Activated T-cell treated with anti-CD3 and anti-CD28 coated beads, Interleukin-2, amount 50 U/mL, for 4 hours (primary cell): Measurements from ENCODE around the gene CTTN. TPM values are rescaled to one million over a fixed set of nuclear protein-coding genes. Genes with fewer than 3 reads are reported as not detected.
"Not testable (repeated sequence)": the region's sequence is repeated elsewhere in the genome, so short reads cannot be mapped to it uniquely, and the experiment has no call there.

Source experiments
- ATAC-seq, 2 donors: fragments of 200-7000 bp; cut with Tn5 transposase; one replicate each; pipeline ENCODE4 v1.10.0; 2021
- DNase-seq: peaks from one replicate; pipeline ENCODE4 v3.0.0-alpha.2; 2020
- H3K27me3 Mint-ChIP-seq: one replicate; pipeline ENCODE4 v1.8.0; 2021; ENCODE audit warnings: low read depth, mixed read lengths
- H3K36me3 Mint-ChIP-seq: one replicate; pipeline ENCODE4 v1.8.0; 2022; ENCODE audit warnings: mixed read lengths; ENCODE audit not compliant: insufficient read depth
- H3K4me1 Mint-ChIP-seq: one replicate; pipeline ENCODE4 v1.8.0; 2021; ENCODE audit warnings: low read depth, mixed read lengths
- H3K4me3 Mint-ChIP-seq: one replicate; pipeline ENCODE4 v1.8.0; 2021; ENCODE audit warnings: mild to moderate bottlenecking, moderate library complexity, mixed read lengths
- H3K9me3 Mint-ChIP-seq: one replicate; pipeline ENCODE4 v1.8.0; 2021; ENCODE audit warnings: mixed read lengths
- total RNA-seq, 3 donors: library from RNA; stranded (reverse); gene quantifications; one replicate each; pipeline ENCODE4 v1.2.1, GENCODE V29; 2021

CTTN gene
- total RNA-seq, 3 donors from 2014 or later: 56.5 to 59.1 (median 57.5) TPM

GRCh38 chr11:70367071-70367470 is 31.3 kb upstream of the CTTN start:
- H3K27me3 Mint-ChIP-seq: no peaks in the 10 kb centered on the region
- no peak for DNase-seq
- H3K4me1 Mint-ChIP-seq: peaks cover 33% of the 10 kb centered on the region
- H3K9me3 Mint-ChIP-seq: no peaks in the 10 kb centered on the region
- no peak for ATAC-seq
- peaks cover 24% of the 10 kb centered on the region for H3K36me3 Mint-ChIP-seq
- H3K4me3 Mint-ChIP-seq: no peak overlapping the region

GRCh38 chr11:70368961-70369360 is 29.4 kb upstream of the CTTN start:
- DNase-seq: no peak
- Mint-ChIP-seq H3K9me3 (no peaks in the 10 kb centered on the region), H3K27me3 (no peaks in the 10 kb centered on the region), H3K4me3 (no peak overlapping the region), H3K36me3 (peaks cover 29% of the 10 kb centered on the region), H3K4me1 (peaks cover 32% of the 10 kb centered on the region)
- no peak for ATAC-seq

GRCh38 chr11:70371241-70371640 is 27.1 kb upstream of the CTTN start:
- Mint-ChIP-seq H3K4me3 (no peak overlapping the region), H3K4me1 (peaks cover 12% of the 10 kb centered on the region), H3K36me3 (peaks cover 27% of the 10 kb centered on the region), H3K9me3 (no peaks in the 10 kb centered on the region), H3K27me3 (no peaks in the 10 kb centered on the region)
- ATAC-seq: no peak
- DNase-seq: no peak

GRCh38 chr11:70372076-70372475 is 26.3 kb upstream of the CTTN start:
- Mint-ChIP-seq H3K36me3 (peaks cover 25% of the 10 kb centered on the region), H3K4me3 (no peak overlapping the region), H3K9me3 (no peaks in the 10 kb centered on the region), H3K27me3 (no peaks in the 10 kb centered on the region), H3K4me1 (peaks cover 6% of the 10 kb centered on the region)
- ATAC-seq (no peak), DNase-seq (no peak)

GRCh38 chr11:70376621-70377020 is 21.7 kb upstream of the CTTN start:
- H3K27me3 Mint-ChIP-seq: no peaks in the 10 kb centered on the region
- peaks cover 26% of the 10 kb centered on the region for H3K36me3 Mint-ChIP-seq
- DNase-seq: no peak
- no peaks in the 10 kb centered on the region for H3K4me1 Mint-ChIP-seq
- no peak for ATAC-seq
- H3K4me3 Mint-ChIP-seq: no peak overlapping the region
- H3K9me3 Mint-ChIP-seq: no peaks in the 10 kb centered on the region

- no peaks in the 10 kb centered on the region for H3K4me1 Mint-ChIP-seq
- no peaks in the 10 kb centered on the region for H3K27me3 Mint-ChIP-seq
- H3K36me3 Mint-ChIP-seq: peaks cover 25% of the 10 kb centered on the region
- ATAC-seq: no peak
- no peak overlapping the region for H3K4me3 Mint-ChIP-seq
- no peak for DNase-seq
- no peaks in the 10 kb centered on the region for H3K9me3 Mint-ChIP-seq
Observed at GRCh38 chr11:70377645-70378044, 20.7 kb upstream of the CTTN start.

GRCh38 chr11:70378506-70379134 is 19.7 kb upstream of the CTTN start:
- DNase-seq: no peak
- Mint-ChIP-seq H3K9me3 (no peaks in the 10 kb centered on the region), H3K36me3 (peaks cover 21% of the 10 kb centered on the region)

GRCh38 chr11:70381350-70381749 is 17.0 kb upstream of the CTTN start:
- no peaks in the 10 kb centered on the region for H3K4me1 Mint-ChIP-seq
- ATAC-seq (no peak), DNase-seq (no peak)
- H3K27me3 Mint-ChIP-seq: no peaks in the 10 kb centered on the region
- H3K4me3 Mint-ChIP-seq: no peak overlapping the region
- H3K9me3 Mint-ChIP-seq: no peaks in the 10 kb centered on the region
- H3K36me3 Mint-ChIP-seq: peaks cover 24% of the 10 kb centered on the region

More at GRCh38 chr11:70378506-70379134, 19.7 kb upstream of the CTTN start:
- no peak overlapping the region for H3K4me3 Mint-ChIP-seq
- H3K4me1 Mint-ChIP-seq: no peaks in the 10 kb centered on the region
- no peaks in the 10 kb centered on the region for H3K27me3 Mint-ChIP-seq
- ATAC-seq: no peak

- no peak for ATAC-seq
- H3K9me3 Mint-ChIP-seq: no peaks in the 10 kb centered on the region
- peaks cover 24% of the 10 kb centered on the region for H3K36me3 Mint-ChIP-seq
Observed at GRCh38 chr11:70381872-70382861, 16.2 kb upstream of the CTTN start.

GRCh38 chr11:70383664-70384565 is 14.4 kb upstream of the CTTN start:
- Mint-ChIP-seq H3K27me3 (no peaks in the 10 kb centered on the region), H3K4me1 (no peaks in the 10 kb centered on the region), H3K4me3 (no peak overlapping the region), H3K36me3 (peaks cover 16% of the 10 kb centered on the region), H3K9me3 (no peaks in the 10 kb centered on the region)
- ATAC-seq (no peak), DNase-seq (no peak)

More at GRCh38 chr11:70381872-70382861, 16.2 kb upstream of the CTTN start:
- Mint-ChIP-seq H3K4me1 (no peaks in the 10 kb centered on the region), H3K4me3 (no peak overlapping the region), H3K27me3 (no peaks in the 10 kb centered on the region)
- no peak for DNase-seq

- Mint-ChIP-seq H3K9me3 (no peaks in the 10 kb centered on the region), H3K4me1 (no peaks in the 10 kb centered on the region), H3K4me3 (no peak overlapping the region), H3K36me3 (peaks cover 16% of the 10 kb centered on the region), H3K27me3 (no peaks in the 10 kb centered on the region)
- DNase-seq (no peak), ATAC-seq (no peak)
Observed at GRCh38 chr11:70384566-70385152, 13.7 kb upstream of the CTTN start.

GRCh38 chr11:70387564-70387963 is 10.8 kb upstream of the CTTN start:
- no peaks in the 10 kb centered on the region for H3K4me1 Mint-ChIP-seq
- no peaks in the 10 kb centered on the region for H3K9me3 Mint-ChIP-seq
- no peak overlapping the region for H3K4me3 Mint-ChIP-seq
- no peak for ATAC-seq
- no peak for DNase-seq
- peaks cover 9% of the 10 kb centered on the region for H3K36me3 Mint-ChIP-seq
- peaks cover 8% of the 10 kb centered on the region for H3K27me3 Mint-ChIP-seq

- no peaks in the 10 kb centered on the region for H3K9me3 Mint-ChIP-seq
- no peak for ATAC-seq
- no peak for DNase-seq
- H3K4me1 Mint-ChIP-seq: no peaks in the 10 kb centered on the region
- H3K4me3 Mint-ChIP-seq: no peak overlapping the region
- peaks cover 17% of the 10 kb centered on the region for H3K27me3 Mint-ChIP-seq
- peaks cover 7% of the 10 kb centered on the region for H3K36me3 Mint-ChIP-seq
Observed at GRCh38 chr11:70389201-70389600, 9.1 kb upstream of the CTTN start.

GRCh38 chr11:70390882-70391281 is 7.4 kb upstream of the CTTN start:
- ATAC-seq, DNase-seq, H3K4me3 Mint-ChIP-seq, H3K9me3 Mint-ChIP-seq, H3K36me3 Mint-ChIP-seq, H3K4me1 Mint-ChIP-seq: not testable (repeated sequence)
- H3K27me3 Mint-ChIP-seq: peaks cover 20% of the 10 kb centered on the region
